ENCODE data around the gene ITGB4.
"Not testable (repeated sequence)": the region's sequence is repeated elsewhere in the genome, so short reads cannot be mapped to it uniquely, and the experiment has no call there.

The ITGB4 gene

DNA sequence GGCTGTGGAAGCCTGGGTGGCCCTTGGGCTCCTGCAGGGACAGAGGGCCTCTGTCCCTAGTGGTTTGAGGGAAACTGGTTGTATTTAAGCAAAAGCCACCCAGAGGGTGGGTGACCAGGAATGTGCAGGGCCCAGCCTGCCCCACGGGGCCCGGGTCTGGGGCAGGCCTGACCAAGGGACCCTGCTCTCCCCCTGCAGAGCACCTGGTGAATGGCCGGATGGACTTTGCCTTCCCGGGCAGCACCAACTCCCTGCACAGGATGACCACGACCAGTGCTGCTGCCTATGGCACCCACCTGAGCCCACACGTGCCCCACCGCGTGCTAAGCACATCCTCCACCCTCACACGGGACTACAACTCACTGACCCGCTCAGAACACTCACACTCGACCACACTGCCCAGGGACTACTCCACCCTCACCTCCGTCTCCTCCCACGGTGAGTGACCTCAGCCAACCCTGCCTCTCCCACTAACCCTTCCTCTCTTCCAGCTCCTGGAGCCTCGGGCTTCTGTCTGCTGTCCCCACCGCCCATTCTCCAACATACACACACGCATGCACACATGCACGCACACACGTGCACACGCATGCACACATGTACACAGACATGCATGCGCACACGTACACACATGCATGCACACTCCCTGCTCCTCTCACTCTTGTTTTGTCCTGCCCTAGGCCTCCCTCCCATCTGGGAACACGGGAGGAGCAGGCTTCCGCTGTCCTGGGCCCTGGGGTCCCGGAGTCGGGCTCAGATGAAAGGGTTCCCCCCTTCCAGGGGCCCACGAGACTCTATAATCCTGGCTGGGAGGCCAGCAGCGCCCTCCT, 33.3 kb downstream of the ITGB4 start:
- DNase-seq = no peak

DNA sequence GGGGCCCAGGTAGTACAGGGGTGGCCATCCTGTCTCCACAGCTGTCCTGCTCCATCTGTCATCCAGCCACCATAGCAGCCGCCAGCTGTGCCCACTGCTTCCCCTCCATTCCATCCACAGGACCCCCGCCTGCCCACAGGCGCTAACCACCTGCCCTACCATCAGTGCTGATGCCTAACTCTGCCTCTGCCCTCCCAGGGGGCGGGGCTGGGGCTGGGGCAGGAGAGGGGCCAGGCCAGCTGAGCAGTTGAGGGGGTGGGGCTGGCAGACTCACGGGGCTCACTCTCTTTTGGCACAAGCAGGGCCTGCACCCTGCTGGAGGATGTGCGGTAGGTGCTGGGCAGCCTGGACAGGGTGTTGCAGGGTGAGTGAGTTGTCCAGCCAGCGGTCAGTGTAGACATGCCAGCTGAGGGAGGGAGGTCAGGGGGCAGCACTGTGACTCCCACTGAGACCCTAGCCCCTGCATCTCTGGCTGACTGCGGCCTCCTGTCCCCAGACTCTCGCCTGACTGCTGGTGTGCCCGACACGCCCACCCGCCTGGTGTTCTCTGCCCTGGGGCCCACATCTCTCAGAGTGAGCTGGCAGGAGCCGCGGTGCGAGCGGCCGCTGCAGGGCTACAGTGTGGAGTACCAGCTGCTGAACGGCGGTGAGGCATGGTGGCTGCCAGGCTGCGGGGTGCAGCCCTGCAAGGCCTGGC, 34.1 kb downstream of the ITGB4 start:
- no peak for DNase-seq

DNA sequence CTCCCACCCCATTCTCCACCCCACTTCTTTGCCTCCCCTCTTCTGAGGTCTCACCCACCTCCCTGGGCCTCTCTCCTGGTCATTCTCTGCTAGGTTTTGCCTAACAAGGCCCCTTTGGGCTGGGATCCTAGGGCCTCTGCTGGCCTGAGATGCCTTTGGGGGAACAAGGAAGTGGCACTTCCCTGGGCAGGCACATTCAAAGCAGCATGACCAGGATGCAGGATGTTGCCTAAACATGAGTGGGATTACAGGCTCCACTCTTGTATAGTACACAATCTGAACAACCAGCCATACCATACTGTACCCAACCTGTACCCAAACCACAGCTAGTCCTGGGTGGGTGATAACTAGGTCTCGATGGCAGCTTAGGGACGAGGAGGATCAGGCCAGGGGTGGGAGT, 34.7 kb downstream of the ITGB4 start:
- no peak for DNase-seq

DNA sequence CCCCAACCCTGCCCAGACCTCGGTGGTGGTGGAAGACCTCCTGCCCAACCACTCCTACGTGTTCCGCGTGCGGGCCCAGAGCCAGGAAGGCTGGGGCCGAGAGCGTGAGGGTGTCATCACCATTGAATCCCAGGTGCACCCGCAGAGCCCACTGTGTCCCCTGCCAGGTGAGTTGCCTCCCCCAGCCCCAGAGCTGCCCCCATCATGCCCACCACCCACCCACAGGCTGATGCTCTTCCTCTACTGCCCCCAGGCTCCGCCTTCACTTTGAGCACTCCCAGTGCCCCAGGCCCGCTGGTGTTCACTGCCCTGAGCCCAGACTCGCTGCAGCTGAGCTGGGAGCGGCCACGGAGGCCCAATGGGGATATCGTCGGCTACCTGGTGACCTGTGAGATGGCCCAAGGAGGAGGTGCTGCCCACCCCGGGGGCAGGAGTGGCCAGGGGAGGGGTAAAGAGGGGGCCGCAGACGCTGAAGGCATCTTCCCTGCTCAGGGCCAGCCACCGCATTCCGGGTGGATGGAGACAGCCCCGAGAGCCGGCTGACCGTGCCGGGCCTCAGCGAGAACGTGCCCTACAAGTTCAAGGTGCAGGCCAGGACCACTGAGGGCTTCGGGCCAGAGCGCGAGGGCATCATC, 35.3 kb downstream of the ITGB4 start:
- DNase-seq = no peak

DNA sequence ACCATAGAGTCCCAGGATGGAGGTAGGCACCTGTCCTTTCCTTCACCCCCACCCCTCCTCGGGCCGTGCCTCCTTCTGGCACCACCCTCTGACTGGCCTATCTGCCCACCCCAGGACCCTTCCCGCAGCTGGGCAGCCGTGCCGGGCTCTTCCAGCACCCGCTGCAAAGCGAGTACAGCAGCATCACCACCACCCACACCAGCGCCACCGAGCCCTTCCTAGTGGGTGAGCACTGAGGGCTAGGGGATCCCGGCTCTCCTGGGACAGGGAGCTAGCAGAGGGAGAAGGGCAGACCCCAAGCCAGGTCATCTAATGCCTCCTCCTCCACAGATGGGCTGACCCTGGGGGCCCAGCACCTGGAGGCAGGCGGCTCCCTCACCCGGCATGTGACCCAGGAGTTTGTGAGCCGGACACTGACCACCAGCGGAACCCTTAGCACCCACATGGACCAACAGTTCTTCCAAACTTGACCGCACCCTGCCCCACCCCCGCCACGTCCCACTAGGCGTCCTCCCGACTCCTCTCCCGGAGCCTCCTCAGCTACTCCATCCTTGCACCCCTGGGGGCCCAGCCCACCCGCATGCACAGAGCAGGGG, 35.9 kb downstream of the ITGB4 start:
- no peak for DNase-seq

DNA sequence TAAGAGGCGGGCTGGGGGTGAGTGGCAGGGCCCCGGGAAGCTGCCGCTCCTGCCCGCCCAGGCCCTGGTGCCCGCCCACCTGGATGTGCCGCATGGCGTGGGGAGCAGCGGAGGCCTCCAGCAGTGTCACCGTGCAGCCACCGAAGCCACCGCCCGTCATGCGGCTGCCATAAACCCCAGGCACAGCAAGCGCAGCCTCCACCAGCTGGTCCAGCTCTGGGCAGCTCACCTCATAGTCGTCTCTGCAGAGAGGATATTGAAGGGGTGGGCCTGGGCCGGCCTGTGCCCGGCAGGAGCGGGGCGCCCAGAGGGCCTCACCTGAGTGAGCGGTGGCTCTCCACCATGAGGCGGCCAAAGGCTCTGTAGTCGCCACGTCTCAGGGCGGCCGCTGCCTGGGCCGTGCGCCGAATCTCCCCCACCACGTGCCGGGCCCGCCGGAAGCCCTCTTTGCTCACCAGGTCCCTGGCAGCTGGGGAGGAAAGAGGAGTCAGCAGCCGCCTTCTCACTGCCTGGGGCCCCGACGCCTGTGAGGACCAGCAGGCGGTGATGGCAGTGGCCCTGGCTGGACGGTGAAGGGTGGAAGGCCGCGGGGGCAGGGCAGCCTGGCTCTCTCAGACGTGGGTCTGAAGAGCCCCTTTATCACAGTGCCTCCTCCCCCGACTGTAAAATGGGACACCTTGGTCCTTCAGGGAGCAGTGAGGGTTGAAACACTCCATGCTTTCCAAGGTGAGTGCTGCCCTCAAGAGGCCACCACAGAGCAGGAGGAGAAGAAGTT, 37.1 kb downstream of the ITGB4 start:
- DNase-seq = no peak

DNA sequence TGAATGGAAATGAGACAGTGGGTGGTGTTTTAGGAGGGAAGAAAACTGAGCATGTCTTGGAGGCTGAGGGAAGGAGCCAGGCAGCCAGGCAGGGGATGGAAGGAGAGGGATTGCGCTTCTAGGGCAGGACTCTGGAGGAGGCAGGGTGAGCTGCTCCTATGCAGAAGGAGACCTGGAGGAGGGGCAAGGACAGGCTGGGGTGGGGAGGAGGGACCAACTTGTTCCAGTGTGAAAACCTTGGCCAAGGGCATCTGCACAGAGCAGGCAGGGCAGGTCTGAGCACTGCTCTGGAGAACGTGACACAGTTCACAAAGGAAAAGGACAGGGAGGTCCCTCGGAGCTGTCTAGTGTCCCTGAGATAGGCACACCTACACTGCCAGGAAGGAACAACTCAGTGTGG, 38.2 kb downstream of the ITGB4 start:
- DNase-seq = no peak

DNA sequence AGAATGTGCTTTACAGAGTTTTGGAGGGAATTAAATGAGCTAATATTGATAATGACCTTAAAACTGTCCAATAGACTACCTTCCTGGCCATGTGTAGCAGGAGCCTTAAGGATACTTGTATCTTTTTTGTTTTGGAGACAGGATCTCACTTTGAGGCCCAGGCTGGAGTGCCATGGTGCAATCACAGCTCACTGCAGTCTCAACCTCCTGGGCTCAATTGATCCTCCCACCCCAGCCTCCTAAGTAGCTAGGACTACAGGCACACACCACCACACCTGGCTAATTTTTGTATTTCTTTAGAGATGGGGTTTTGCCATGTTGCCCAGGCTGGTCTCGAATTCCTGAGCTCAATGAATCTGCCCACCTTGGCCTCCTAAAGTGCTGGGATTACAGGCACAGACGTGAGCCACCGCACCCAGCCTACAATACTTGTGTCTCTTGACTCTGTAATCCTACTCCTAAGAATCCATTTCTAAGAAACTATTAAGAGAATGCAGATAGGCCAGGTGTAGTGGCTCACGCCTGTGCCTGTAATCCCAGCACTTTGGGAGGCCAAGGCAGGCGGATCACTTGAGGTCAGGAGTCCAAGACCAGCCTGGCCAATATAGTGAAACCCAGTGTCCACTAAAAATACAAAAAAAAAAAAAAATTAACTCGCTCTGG, 38.9 kb downstream of the ITGB4 start:
- DNase-seq = not testable (repeated sequence)

DNA sequence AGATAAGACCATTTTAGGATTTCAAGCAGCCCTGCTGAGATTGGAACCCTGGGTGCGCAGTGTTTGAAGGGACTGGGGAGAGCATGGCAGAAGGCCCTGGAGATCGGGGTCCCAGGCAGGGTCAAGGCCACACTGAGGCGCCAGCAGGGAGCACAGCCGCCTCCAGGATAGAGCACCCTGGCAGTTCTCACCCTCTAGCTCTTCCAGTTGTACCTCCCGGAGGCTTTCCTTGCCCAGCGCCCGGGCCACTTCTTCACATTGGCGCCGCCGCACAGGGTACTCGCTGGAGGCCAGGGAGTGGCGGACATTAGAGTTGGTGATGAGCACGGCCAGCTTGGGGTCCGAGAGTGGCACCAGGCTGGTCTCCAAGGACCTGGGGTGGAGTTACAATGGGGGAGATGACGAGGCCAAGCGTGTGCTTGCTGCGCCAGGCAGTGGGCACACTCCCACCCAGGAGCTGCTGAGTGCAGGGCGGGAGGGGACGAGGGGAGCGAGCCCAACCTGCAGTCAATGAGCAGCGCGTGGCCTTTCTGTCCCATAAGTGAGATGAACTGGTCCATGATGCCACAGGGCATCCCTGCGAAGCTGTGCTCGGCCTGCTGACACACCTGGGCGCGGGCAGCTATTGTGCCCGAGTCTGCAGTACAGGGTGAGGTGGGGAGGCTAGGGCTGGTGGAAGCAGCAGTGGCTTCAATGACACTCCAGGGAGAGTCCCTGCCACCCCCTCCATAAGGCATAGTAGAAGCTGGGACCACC, 41.4 kb downstream of the ITGB4 start:
- DNase-seq = no peak

DNA sequence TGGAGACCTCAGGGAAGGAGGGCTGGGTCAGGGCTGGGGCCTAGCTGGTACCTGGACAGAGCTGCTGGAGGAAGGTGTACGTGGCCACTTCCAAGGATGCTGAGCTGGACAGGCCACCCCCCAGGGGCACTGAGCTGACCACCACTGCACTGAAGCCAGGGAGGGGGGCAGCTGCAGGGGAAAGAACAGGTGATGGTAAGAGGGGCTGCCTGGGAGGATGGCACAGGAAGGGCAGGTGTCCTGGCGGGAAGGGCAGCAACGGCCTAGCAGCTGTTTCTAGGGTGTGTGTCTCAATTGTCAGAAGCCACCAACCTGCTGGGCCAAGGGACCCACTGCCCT, 42.0 kb downstream of the ITGB4 start:
- DNase-seq = no peak

DNA sequence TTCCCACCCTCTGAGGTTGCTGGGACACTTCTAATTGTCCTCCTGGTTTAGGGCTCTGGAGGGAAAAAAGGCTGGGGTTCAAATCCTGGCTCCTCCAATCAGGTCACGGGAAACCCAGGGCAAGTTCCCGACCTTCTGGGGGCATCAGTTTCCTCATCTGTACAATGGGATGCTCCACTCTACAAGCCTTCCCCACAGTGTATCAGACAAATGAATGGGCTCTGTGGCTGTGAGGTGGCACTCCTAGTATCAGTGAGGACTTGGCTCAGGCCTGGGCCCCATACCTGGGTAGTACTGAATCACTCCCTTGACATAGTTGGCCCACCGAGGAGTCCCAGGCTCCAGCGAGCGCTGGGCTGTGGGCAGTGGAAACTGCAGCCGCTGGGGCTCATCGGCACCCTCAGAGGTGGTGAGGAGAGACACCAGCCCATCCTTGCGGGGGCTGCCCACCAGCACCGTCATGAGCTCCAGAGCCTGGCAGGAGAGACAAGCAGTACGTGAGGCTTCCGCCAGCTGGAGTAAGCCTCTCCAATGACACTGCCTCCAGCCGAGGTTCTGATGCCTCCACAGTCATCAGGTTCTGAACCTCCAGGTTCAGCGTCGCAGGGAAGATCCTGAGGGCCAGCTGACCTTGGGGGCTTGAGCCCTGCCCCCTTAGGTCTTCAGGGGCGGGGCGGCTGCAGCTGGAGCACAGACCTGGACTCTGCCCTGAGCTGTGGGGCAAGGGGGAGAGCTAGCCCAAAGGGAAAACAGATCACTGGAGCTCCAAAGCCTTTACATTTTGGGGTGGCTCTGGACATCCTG, 42.6 kb downstream of the ITGB4 start:
- no peak for DNase-seq

DNA sequence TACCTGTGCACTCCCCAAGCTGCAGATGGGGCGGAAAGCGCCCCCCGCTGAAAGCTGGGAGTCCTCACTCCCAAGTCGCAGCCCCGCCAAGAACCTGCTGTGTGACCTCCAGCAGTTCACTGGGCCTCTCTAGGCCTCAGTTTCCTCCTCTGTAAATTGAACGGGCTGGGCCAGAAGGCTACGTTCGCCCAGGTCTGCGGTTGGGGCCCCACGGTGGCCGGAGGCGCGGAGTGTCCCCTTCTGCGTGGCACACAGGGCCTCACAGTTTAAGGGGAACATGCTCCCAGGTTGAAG, 43.1 kb downstream of the ITGB4 start:
- DNase-seq = no peak

DNA sequence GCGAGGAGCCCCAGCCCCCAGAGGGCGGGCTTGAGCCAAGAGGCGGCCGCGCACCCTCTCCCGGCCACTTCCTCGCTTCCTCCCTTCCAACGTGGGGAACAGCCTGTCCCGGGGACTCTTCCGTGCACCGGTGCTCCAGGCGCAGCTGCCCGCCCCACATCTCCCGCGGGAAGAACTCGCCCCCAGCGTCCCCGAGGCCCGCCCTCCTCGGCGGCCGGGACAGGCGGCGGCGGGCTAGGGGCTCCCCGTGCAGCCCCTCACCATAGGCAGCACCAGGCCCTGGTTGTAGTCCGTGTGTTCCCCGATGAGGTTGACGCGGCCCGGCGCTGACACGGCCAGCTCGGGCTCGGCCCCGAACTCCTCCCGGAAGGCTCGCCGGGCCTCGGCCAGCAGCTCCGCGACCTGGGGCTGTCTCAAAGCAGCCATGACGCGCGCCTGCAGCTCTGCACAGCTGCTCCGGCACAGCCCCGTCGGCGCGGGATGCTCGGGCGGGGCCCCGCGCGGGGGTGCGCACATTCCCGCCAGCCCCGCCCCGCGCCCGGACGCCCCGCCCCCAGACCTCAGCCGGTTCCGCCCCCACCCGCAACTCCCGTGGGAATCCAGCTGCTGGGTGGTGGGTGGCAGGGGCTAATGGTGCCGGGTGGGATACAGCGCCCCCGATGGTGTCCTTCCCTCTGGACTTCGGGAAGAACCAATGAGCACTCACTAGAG, 43.6 kb downstream of the ITGB4 start, which contains the start of gene GALK1:
Gene GALK1 (minus strand): TSS at position 482 of the 711 bp plus-strand sequence. CDS start 56 bp downstream, at position 426.
- DNase-seq = peak; percentile 61

DNA sequence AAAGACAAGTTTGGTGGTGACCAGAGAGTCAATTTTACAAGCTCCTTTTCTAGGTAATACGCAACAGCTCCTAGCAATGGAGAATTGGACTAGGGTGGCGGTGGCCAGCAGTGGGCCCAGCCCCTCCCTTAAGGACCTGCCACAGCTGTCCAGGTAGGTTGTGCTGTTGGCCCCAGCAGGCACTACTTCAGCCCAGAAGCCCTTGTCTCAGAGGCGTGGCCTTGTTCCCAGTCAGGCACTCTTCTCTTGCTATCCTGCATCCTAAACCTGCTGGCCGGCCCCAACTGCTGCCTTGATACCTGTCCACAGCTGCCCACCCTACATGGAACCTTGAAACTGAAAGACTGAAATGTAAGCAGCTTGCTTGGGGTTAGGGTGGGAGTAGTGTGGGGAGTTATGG, 44.7 kb downstream of the ITGB4 start:
- no peak for DNase-seq

DNA sequence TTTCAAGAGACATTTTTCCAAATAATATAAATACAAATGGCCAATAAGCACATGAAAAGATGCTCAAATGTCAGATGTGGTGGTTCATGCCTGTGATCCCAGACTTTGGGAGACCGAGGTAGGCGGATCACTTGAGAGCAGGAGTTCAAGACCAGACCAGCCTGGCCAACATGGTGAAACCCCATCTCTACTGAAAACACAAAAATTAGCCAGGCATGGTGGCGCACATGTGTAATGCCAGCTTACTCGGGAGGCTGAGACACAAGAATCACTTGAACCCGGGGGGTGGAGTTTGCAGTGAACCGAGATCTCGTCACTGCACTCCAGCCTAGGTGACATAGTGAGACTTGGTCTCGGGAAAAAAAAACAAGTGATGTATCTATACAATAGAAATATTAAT, 46.6 kb downstream of the ITGB4 start:
- DNase-seq = no peak

DNA sequence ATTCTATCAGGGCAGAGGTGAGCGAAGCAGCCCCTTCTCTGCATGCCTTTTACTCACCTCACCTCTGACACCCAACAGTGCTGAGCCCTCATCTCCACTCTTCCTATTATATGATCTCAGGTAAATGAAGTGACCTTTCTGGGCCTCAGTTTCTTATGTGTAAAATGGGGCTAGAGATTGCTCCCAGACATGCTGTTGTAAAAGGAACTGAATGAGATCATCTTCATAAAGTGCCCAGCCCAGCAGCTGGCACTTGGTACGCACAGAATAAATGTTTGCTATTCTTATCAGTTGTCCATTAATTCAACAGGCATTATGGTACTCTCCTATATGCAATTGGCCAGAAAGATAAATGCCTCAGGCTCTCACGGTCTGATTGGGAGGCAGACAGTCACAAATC, 48.3 kb downstream of the ITGB4 start:
- no peak for DNase-seq

DNA sequence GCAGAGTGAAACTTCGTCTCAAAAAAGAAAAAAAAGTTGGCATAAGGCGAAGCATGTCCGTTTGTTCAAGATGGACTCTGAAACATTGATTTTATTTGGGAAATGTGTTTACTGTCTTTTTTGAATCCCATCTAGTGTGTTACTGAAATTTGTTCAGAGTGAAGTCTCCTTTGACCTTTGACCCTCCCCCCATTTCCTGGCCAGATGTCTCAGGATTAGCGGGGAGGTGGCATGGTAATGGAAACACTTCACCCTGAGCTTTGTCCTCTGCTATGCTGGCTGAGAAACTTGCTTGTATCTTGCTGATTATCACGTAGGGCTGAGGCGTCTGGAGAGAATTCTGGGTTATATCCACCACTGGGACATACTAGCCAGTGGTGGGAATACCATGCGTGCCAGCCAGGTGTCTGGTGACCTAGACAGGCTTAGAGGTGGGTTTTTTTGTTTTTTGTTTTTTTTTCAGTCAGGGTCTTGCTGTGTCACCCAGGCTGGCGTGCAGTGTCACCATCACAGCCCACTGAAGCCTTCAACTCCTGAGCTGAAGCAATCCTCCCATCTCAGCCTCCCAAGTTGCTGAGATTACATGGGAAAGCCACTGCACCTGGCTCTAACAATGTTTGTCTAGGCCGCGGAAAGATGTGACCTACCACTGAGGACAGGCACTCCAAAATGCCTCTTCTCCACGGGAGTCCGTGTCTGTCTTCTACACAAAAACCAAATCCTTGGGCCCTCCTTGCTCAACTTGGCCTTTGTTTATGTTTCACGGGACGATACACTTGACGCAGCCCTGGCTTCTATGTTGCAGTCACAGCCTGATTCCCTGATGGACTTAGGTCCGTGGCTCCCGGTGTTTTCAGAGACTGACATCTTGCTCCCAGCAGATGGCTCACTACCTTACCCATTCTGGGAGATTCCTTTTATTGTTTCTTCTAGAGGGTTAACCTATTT, 50.3 kb downstream of the ITGB4 start:
- DNase-seq = no peak

DNA sequence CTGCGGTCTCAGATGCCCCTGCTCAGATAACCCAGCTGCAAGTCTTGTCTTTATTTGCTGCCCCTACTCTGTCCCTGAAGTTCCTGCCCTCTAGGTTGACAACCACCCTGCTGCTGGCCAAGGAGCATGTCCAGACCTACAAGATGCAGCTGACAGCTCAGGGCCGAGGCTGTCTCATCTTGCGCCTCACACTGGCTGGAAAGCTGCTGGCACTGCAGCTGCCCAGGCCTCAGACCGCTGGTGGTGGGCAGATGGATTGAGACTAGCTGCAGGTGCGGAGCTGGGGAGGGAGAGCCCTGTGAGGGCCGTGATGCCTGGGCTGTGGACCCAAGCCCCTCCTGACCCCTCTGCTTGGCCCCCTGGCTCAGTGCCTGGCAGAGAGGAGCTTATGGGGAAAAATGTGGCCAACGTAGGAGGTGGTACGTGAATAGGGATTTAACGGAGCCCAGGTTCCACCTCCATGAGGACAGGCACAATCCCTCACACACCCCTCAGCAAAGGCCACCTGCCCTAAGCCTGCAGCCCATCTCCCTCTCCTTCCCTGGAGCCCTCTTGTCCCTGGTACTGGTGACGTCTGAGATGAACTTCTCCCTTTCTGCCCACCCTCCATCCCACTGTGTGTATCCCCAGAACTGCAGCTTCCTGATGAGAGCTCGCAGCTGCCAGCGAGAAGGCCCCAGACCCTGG, 52.0 kb downstream of the ITGB4 start:
- no peak for DNase-seq

Data from effector CD8-positive, alpha-beta T cell (primary cell).